K562 (cell line): ENCODE data around the gene GIGYF1. TPM values are rescaled to one million over a fixed set of nuclear protein-coding genes. Genes with fewer than 3 reads are reported as not detected.
A peak's percentile ranks its signal among the peaks of the same experiment; 100 is the strongest.

ENCODE experiments used
- DACH1 ChIP-seq: fragments of 450-650 bp; IDR thresholded peaks from 2 replicates; pipeline ENCODE4 v1.6.1; 2018; ENCODE audit not compliant: partially characterized antibody
- DNMT1 ChIP-seq: fragments of 450-650 bp; IDR thresholded peaks from 2 replicates; pipeline ENCODE4 v1.6.1; 2016; ENCODE audit warnings: antibody characterized with exemption, mild to moderate bottlenecking
- EGR1 ChIP-seq: fragments of 450-650 bp; conservative IDR thresholded peaks from 2 replicates; pipeline ENCODE4 v1.6.1; 2017; ENCODE audit warnings: mild to moderate bottlenecking
- MAFF ChIP-seq: IDR thresholded peaks from 2 replicates; pipeline ENCODE4 v1.6.1; 2012; ENCODE audit warnings: low read length, improper control_type of control experiment
- MCM3 ChIP-seq: fragments of 450-650 bp; IDR thresholded peaks from 2 replicates; pipeline ENCODE4 v1.6.1; 2016
- MEF2A ChIP-seq: IDR thresholded peaks from 2 replicates; pipeline ENCODE4 v1.6.1; 2011; ENCODE audit warnings: low read depth, mild to moderate bottlenecking, low read length, moderate library complexity; ENCODE audit not compliant: control insufficient read depth
- MEIS2 ChIP-seq: fragments of 450-650 bp; IDR thresholded peaks from 2 replicates; pipeline ENCODE4 v1.6.1; 2014; ENCODE audit warnings: mild to moderate bottlenecking; ENCODE audit not compliant: partially characterized antibody
- NBN ChIP-seq: fragments of 450-650 bp; IDR thresholded peaks from 2 replicates; pipeline ENCODE4 v1.6.1; 2016; ENCODE audit warnings: low read depth, mild to moderate bottlenecking
- NELFE ChIP-seq: IDR thresholded peaks from 2 replicates; pipeline ENCODE4 v1.6.1; 2011; ENCODE audit warnings: mild to moderate bottlenecking; ENCODE audit not compliant: insufficient read depth, insufficient read length
- NFIC ChIP-seq: fragments of 450-650 bp; IDR thresholded peaks from 2 replicates; pipeline ENCODE4 v1.6.1; 2017; ENCODE audit warnings: mild to moderate bottlenecking, inconsistent platforms
- NONO ChIP-seq, 2 experiments: fragments of 200-400 bp in 1 of 2; fragments of 450-650 bp in 1 of 2; formaldehyde crosslinking in 1 of 2; IDR thresholded peaks; 2 replicates each; pipeline ENCODE4 v1.6.1; 2017; ENCODE audit warnings: low read depth in 2 of 2, mild to moderate bottlenecking in 2 of 2, moderate library complexity in 2 of 2, low read length in 1 of 2
- PHB2 ChIP-seq: fragments of 450-650 bp; IDR thresholded peaks from 2 replicates; pipeline ENCODE4 v1.6.1; 2017; ENCODE audit warnings: low read depth
- PHF8 ChIP-seq: fragments of 200-600 bp; sonication (generic); IDR thresholded peaks from 2 replicates; pipeline ENCODE4 v1.6.1; 2012; ENCODE audit warnings: mixed run types, mild to moderate bottlenecking, inconsistent platforms, low read length, moderate library complexity, borderline replicate concordance
- POLR2G ChIP-seq: fragments of 200-400 bp; formaldehyde crosslinking; IDR thresholded peaks from 2 replicates; pipeline ENCODE4 v1.6.1; 2017; ENCODE audit warnings: low read depth, mild to moderate bottlenecking, antibody characterized with exemption, low read length, moderate library complexity
- RBFOX2 ChIP-seq: fragments of 200-400 bp; formaldehyde crosslinking; IDR thresholded peaks from 2 replicates; pipeline ENCODE4 v1.6.1; 2017; ENCODE audit warnings: low read depth, mild to moderate bottlenecking, low read length, moderate library complexity
- RCOR1 ChIP-seq, 2 experiments: IDR thresholded peaks; 2 replicates each; pipeline ENCODE4 v1.6.1; 2012; ENCODE audit warnings: low read depth in 2 of 2, low read length in 2 of 2, borderline replicate concordance in 1 of 2, improper control_type of control experiment in 1 of 2
- SP1 ChIP-seq: sonication (generic); formaldehyde crosslinking; IDR thresholded peaks from 2 replicates; pipeline ENCODE4 v1.8.1; 2022; ENCODE audit warnings: mild to moderate bottlenecking, missing genetic modification reagents
- TSC22D4 ChIP-seq: fragments of 450-650 bp; IDR thresholded peaks from 2 replicates; pipeline ENCODE4 v1.6.1; 2016; ENCODE audit warnings: missing genetic modification characterization, missing biosample characterization, control low read depth
- ZBTB7A ChIP-seq: IDR thresholded peaks from 2 replicates; pipeline ENCODE4 v1.6.1; 2011; ENCODE audit warnings: low read depth, mild to moderate bottlenecking, low read length, moderate library complexity, borderline replicate concordance; ENCODE audit not compliant: control insufficient read depth
- ZNF75A ChIP-seq: fragments of 450-650 bp; formaldehyde crosslinking; IDR thresholded peaks from 2 replicates; pipeline ENCODE4 v1.4.0; 2020; ENCODE audit warnings: mild to moderate bottlenecking
- polyA plus RNA-seq, 8 experiments: library from polyadenylated mRNA; depleted of rRNA in 4 of 8; stranded (reverse) in 5 of 8; unstranded in 3 of 8; fragments of >200 nt; fragmentation: Nextera tagmentation in 2 of 8; fragmentation: Illumina TruSeq in 1 of 8; extraction: Ambion mirVana in 2 of 8; extraction: Trizol in 1 of 8; gene quantifications; 2 replicates each; pipeline versions ENCODE4 v1.2.1 to v1.2.3, GENCODE V29; 2011 to 2014; ENCODE audit warnings: inconsistent platforms in 1 of 8, missing spikeins in 1 of 8
- total RNA-seq, 7 experiments: library from RNA; depleted of rRNA in 6 of 7; stranded (reverse); fragments of >200 nt in 6 of 7; fragmentation: Illumina TruSeq in 2 of 7; extraction: Trizol in 2 of 7; gene quantifications; 2 replicates each; pipeline versions ENCODE4 v1.2.1 to v1.2.3, GENCODE V29; 2011 to 2021; ENCODE audit warnings: low replicate concordance in 1 of 7
- TF ChIP-seq, protein P1 (sequence below): sonication (generic); formaldehyde crosslinking; IDR thresholded peaks from 2 replicates; pipeline ENCODE4 v1.8.1; 2023; ENCODE audit warnings: missing genetic modification reagents, mild to moderate bottlenecking, borderline replicate concordance
- TF ChIP-seq, protein P2 (sequence below), 2 experiments: IDR thresholded peaks; 2 replicates each; pipeline ENCODE4 v1.6.1; 2012; ENCODE audit warnings: improper control_type of control experiment in 2 of 2, low read depth in 2 of 2, low read length in 2 of 2, borderline replicate concordance in 1 of 2

Gene GIGYF1
- total and polyA plus RNA-seq, 9 of the 15 experiments (the other 6 are each of a cell fraction or from before 2014, with no cell fraction given), result 0.56 to 76.2 (median 16.8) TPM

DNA sequence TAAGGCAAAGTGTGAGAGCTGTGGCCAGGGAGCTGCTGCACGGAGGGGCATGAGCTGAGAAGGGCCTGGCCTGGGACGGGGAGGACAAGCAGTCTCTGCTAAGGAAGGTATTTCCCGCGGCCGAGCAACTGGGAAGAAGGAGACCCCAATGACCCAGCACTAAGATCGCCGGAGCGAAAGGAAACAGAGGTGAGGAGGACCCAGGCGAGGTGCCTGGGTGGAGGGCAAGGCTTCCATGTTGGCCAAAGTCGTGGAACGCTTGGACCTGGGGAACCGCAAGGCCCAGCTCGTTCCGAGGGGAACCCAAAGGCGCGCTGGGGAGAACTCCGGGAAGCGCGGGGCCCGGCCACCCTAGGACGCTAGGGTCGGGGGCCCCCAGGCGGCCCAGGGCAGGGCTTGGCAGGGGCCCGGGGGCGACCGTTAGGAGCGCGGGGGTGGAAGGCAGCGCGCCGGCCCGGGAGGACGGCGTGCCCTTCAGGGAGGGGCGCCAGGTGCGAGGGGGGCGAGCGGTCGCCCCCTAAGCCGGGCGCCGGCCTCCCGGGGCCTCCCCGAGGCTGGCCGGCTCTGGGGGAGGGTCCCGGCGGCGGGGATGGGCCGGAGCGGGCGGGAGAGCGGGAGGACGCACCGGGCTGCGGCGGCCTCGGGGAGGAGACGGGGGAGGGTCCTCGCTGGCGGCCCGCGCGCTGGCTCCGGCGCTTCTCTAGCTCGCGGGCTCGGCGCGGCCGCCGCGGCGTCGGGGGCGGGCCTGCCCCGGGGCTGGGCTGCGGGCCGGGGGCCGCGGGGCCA, 545 bp downstream of the GIGYF1 start (continued):
- TF ChIP-seq MEF2A, result no peak
- no peak for TF ChIP-seq RCOR1 (IDR thresholded peaks at IDR 0.05; ENCODE audit: borderline replicate concordance in 1 of 2, low read depth in 2 of 2, low read length in 2 of 2)
- no peak for TF ChIP-seq NELFE
- TF ChIP-seq POLR2G, result peak; percentile 73
- TF ChIP-seq NBN, result no peak
- TF ChIP-seq NONO (IDR thresholded peaks at IDR 0.05; ENCODE audit: low read depth in 2 of 2, low read length in 1 of 2), result 0 out of 4 replicates have a peak, but pooled peaks of 1 of the 2 experiments have one; percentile 35
- peak; percentile 75 for TF ChIP-seq RBFOX2
- TF ChIP-seq MEIS2, result no peak
- no peak for TF ChIP-seq NFIC
- TF ChIP-seq PHB2, result no peak
- no peak for TF ChIP-seq TSC22D4 (tag)
- no peak for TF ChIP-seq ZNF75A (CRISPR knock-in tag)
- TF ChIP-seq MCM3, result no peak
- TF ChIP-seq SP1 (CRISPR knock-in tag), result no peak
- TF ChIP-seq MAFF, result no peak
- TF ChIP-seq PHF8, result peak; percentile 18; the same call in 1 of the 2 replicates
- TF ChIP-seq, protein P1, sequence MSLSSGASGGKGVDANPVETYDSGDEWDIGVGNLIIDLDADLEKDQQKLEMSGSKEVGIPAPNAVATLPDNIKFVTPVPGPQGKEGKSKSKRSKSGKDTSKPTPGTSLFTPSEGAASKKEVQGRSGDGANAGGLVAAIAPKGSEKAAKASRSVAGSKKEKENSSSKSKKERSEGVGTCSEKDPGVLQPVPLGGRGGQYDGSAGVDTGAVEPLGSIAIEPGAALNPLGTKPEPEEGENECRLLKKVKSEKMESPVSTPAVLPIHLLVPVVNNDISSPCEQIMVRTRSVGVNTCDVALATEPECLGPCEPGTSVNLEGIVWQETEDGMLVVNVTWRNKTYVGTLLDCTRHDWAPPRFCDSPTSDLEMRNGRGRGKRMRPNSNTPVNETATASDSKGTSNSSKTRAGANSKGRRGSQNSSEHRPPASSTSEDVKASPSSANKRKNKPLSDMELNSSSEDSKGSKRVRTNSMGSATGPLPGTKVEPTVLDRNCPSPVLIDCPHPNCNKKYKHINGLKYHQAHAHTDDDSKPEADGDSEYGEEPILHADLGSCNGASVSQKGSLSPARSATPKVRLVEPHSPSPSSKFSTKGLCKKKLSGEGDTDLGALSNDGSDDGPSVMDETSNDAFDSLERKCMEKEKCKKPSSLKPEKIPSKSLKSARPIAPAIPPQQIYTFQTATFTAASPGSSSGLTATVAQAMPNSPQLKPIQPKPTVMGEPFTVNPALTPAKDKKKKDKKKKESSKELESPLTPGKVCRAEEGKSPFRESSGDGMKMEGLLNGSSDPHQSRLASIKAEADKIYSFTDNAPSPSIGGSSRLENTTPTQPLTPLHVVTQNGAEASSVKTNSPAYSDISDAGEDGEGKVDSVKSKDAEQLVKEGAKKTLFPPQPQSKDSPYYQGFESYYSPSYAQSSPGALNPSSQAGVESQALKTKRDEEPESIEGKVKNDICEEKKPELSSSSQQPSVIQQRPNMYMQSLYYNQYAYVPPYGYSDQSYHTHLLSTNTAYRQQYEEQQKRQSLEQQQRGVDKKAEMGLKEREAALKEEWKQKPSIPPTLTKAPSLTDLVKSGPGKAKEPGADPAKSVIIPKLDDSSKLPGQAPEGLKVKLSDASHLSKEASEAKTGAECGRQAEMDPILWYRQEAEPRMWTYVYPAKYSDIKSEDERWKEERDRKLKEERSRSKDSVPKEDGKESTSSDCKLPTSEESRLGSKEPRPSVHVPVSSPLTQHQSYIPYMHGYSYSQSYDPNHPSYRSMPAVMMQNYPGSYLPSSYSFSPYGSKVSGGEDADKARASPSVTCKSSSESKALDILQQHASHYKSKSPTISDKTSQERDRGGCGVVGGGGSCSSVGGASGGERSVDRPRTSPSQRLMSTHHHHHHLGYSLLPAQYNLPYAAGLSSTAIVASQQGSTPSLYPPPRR, result no peak
- TF ChIP-seq, protein P2, sequence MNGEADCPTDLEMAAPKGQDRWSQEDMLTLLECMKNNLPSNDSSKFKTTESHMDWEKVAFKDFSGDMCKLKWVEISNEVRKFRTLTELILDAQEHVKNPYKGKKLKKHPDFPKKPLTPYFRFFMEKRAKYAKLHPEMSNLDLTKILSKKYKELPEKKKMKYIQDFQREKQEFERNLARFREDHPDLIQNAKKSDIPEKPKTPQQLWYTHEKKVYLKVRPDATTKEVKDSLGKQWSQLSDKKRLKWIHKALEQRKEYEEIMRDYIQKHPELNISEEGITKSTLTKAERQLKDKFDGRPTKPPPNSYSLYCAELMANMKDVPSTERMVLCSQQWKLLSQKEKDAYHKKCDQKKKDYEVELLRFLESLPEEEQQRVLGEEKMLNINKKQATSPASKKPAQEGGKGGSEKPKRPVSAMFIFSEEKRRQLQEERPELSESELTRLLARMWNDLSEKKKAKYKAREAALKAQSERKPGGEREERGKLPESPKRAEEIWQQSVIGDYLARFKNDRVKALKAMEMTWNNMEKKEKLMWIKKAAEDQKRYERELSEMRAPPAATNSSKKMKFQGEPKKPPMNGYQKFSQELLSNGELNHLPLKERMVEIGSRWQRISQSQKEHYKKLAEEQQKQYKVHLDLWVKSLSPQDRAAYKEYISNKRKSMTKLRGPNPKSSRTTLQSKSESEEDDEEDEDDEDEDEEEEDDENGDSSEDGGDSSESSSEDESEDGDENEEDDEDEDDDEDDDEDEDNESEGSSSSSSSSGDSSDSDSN (IDR thresholded peaks at IDR 0.05; ENCODE audit: borderline replicate concordance in 1 of 2, low read depth in 2 of 2, low read length in 2 of 2), result 0 out of 4 replicates have a peak, but pooled peaks of 1 of the 2 experiments have one; percentile 25
- TF ChIP-seq EGR1, result peak; percentile 67
- TF ChIP-seq DACH1, result no peak
- TF ChIP-seq ZBTB7A, result peak; percentile 81
- TF ChIP-seq DNMT1, result no peak
